ENCODE measurements around the gene SZT2.

DNA sequence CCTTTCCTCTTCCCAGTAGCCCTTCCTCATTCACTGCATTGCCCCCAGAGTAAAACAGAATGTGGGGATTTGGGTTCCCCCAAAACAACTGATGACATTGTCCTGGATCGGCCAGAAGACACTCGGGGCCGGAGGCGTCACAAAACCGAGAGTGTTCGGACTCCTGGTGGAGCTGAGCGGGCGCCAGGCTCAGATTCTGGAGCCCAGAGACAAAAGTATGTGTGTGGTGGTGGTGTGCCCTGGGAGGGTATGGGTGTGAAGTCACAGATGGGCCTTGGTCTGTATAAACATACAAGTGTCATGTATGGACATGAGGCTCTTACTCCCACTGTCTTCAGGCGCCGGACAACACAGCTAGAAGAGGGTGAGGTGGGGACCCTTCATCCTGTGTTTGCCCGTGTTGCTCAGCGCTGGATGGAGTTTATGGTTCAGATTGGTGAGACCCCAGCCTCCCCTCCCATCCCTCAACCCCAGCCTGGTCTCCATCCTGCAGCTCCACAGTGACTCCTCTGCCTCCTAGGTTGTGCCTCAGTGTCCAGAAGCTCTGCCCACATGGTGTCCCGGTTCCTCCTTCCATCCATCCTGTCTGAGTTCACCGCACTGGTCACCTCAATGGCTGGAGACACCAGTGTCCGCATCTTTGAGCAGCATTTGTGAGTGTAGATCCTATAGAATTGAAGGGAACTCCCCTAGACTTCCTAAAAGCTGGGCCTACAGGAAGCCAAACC lies 51.6 kb downstream of the SZT2 start:
- TF ChIP-seq GATA2 (IDR thresholded peaks at IDR 0.05; ENCODE audit: low read depth, low read length) (no peak), GATA3 (IDR thresholded peaks at IDR 0.05; ENCODE audit: low read depth, low read length) (no peak)
